Measurements from ENCODE around the gene DIP2C.
"Not testable (repeated sequence)": the region's sequence is repeated elsewhere in the genome, so short reads cannot be mapped to it uniquely, and the experiment has no call there.

Gene DIP2C

GRCh38 chr10:532331-532730 is 157.1 kb downstream of the DIP2C start:
- DNase-seq (ENCODE audit: low read depth) = not testable (repeated sequence)

DNA sequence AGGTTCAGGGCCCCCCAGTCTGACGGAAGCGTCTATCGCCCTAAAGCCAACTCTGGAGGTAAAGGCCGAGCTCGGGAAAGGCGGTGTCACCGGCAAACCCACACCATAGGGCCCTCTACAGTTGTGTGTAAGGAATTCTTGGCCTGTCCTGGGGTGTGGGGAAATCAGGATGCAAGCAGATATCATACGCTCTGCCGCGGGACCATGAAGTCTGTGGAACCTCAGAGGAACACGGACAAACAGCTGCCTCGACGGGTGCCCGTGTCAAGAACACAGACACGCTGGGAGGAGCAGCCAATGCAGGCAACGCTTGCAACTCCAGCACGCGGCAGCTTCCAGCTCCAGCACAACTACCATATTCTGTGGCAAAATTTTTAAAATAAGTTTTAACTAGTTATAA is 157.9 kb downstream of the DIP2C start:
- no peak for DNase-seq (ENCODE audit: low read depth)

DNA sequence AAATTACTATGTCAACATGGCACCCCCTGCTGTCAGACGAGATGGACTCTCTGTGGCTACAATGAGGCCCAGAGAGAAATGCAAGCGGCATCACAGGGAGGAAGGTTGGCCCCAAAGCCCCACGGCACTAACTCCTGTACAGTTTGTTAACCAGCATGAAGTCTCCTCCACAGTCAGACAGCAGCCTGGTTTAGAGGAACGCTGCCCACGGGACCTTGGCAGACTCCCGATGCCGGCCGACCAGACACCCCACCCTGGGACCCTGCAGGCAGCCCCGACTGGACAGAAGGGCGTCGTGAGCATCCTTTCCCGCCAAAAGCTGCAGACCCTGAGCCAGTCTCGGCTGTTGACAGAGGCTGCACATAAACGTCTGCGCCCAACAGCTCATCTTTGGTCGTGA is 158.8 kb downstream of the DIP2C start:
- DNase-seq (ENCODE audit: low read depth) = no peak

GRCh38 chr10:529468-530230 is 159.8 kb downstream of the DIP2C start:
- no peak for DNase-seq (ENCODE audit: low read depth)

DNA sequence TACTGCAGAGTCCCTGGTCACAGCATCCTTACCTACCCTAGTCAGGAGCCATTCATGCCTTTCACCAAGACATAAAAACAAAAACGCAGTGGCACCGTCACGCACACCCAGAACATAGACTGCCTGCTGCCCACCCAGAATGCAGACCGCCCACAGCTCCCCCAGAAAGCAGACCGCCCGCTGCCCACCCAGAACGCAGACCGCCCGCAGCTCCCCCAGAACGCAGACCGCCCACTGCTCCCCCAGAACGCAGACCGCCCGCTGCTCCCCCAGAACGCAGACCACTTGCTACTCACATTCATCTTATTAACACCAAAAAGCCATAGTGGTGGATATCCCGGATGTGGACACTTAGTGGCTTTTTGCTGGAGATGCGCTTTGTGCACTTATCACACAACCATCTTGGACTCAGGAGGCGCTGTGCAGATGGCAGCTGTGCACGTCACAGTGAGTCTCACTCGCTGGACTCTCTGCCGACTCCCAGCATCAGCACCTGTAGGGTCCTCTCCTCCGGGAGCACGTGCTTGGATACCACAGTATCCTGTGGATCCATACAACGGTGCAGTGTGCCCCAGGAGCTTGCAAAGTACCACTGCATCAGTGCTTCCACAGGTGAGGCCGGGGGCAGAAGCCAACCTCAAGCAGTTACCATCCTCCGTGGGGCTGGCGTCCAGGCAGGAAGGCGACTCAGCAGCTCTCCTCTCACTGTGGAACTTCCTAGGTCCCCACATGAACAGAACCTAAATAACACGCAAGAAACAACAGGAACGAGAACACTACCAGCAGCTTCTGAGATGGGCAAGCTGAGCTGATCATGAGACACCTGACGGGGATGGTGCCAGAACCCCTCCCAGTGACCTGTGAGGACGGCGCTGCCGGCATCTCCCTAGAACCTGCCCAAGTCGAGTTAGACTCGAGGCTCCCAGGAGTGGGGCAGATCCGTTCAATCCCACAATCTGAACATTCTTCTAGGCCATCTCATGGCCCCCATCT is 161.0 kb downstream of the DIP2C start:
- DNase-seq (ENCODE audit: low read depth) = no peak

- DNase-seq (ENCODE audit: low read depth) = no peak
These were observed 162.1 kb downstream of the DIP2C start for GRCh38 chr10:527416-527815.

DNA sequence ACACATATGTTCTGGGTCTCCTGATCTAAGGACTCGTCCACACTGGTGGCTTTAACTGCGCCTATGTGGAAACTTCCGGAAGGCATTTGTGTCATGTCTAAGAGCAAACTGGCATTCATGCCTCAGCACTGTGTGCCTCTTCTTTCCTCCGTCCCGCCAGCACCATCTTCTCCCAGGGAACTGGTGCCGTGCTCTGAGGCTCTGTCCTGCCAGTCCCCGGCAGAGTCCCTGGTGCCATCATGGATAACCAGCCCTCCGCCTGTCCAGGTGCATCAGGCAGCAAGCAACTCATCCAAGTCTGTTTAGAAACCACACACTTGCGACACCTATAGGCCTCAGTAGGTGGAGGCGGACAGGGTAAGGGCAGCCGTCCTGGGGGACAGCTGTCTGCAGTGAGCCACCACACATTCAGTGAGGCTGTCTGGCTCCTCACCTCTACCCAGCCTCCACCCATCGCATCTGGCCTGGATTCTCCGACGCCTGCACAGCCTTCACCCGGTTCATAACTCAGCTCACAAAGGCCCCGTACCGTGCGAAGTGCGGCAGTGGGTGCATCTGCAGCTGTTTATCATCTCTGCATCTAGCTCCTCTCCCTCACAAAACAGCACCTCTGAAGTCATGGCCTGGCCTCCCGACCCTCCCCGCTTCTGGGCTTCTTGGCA is 162.7 kb downstream of the DIP2C start:
- DNase-seq (ENCODE audit: low read depth) = no peak

DNA sequence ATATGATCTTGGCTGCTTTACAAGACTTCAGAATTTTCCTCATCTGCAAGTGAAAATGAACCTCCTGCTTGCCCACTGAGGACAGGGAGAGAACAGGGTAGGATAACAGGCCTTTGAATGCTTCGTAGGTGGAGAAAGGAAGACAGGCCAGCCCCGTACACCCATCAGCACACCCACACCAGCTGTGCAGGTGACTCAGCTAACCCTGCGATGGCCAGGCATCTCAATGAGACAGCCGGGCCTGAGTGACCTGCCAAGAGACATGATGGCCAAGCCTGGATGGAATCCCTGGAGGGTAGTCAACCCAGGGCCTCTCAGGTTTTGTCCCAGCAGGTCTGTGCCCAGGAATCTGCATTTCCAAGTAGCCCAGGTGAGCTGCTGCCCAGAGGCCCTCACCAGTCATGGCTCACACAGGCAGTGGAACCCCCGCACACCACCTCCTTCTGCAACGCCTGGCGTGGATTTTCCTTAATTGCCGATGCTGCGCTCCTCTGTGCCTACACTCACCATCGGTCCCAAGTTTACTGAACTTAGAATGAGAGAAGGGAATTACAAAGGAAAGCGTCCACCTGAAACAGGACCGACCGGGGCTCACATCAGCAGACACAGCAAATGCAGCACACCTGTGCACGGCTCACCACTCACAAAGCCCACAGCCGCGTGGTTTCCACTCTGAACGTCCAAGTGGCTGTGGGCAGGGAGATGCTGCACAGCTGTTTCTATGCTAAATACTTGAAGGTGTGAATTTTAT is 163.7 kb downstream of the DIP2C start:
- DNase-seq (ENCODE audit: low read depth) = no peak

DNA sequence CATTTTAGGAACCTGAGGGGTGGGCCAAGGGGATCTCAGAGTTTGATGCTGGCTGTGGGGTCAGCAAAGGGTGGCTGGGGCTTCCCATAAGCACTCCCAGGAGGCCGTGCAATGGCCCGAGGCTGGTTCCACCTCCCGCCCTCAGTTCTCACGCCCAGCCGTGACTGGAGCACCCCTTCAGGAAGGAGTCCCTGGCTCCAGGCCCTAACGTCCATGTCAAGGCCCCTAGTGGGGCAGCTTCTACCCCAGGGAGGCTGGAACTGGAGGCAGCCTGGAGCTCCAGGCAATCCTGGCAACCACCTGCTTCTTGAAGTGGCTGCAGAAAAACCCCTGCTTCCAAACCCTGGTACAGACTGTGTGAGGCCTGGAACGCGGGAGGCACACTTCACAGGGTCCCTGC is 165.5 kb downstream of the DIP2C start:
- DNase-seq (ENCODE audit: low read depth) = no peak

- no peak for DNase-seq (ENCODE audit: low read depth)
These were observed 167.1 kb downstream of the DIP2C start for GRCh38 chr10:522350-522749.

- no peak for DNase-seq (ENCODE audit: low read depth)
These were observed 167.9 kb downstream of the DIP2C start for GRCh38 chr10:521261-522250.

- DNase-seq (ENCODE audit: low read depth) = no peak
These were observed 169.1 kb downstream of the DIP2C start for GRCh38 chr10:520402-520787.

GRCh38 chr10:519716-520401 is 169.6 kb downstream of the DIP2C start:
- DNase-seq (ENCODE audit: low read depth) = no peak

GRCh38 chr10:519055-519715 is 170.3 kb downstream of the DIP2C start:
- no peak for DNase-seq (ENCODE audit: low read depth)

DNA sequence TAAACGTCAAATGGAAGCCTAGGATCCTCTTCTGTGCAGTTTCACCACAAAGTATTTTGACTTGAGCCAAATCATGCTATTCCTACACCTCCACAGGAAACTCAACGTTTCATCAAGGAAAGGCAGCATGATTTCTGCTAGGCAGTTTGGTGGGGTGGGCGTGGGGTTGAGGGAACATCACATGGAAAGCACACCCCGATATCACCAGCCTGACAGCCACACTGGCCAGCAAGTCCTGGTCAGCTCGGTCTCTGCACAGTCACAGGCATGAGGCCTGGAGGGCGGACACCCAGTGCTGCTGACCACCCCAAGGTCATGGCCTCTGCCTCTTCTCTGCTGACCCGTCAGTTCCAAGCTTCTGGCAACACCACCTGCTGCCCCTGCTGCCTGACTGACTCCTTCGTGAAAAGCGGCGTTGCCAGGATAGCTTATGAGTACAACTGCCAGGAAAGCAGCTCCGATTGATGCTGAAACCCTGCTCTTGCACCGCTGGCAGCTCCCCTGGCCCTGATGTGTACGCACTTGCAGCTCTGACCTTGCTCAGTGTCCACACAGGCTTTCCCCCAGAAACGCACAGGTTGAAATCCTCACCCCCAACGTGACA is 171.5 kb downstream of the DIP2C start:
- no peak for DNase-seq (ENCODE audit: low read depth)

GRCh38 chr10:517241-517830 is 172.1 kb downstream of the DIP2C start:
- no peak for DNase-seq (ENCODE audit: low read depth)

DNA sequence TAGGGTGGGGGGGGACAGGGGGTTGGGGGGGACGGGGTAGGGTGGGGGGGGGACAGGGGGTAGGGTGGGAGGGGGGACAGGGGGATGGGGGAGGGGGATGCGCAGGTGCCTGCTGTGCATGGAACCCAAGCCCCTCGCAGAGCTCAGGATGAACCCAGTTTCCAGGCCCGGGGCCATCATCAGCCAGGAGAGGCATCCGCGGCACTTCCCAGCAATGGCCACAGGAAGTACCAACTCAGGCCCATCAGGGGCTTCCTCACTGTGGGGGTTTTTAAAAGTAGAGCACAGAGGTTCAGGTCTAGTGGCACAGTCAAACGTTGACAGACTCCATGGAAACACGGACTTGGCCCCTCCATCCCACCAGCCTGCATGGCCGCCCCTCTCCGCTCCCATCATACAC is 172.7 kb downstream of the DIP2C start:
- no peak for DNase-seq (ENCODE audit: low read depth)

DNA sequence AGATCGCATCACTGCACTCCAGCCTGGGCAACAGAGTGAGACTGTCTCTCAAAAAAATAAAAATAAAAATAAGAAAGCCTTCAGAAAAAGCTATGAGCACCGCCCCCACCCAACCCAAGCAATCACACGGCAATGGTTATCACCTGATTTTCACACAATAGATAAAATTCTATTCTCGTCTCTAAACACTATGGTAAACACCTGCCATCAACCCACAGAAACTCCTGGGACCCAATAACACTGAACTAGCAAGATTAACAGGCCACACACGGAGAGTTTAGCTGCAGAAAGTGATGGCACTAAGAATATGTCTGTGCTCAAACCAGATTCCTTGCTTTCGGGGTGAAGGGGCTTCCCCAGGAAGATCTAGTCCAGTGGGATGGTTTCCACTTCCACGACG is 173.8 kb downstream of the DIP2C start:
- no peak for DNase-seq (ENCODE audit: low read depth)
